ENCODE data around the gene POLR1E. TPM values are rescaled to one million over a fixed set of nuclear protein-coding genes. Genes with fewer than 3 reads are reported as not detected.

POLR1E gene
- total RNA-seq, 1 experiment from 2014 or later: 45.8 TPM

DNA sequence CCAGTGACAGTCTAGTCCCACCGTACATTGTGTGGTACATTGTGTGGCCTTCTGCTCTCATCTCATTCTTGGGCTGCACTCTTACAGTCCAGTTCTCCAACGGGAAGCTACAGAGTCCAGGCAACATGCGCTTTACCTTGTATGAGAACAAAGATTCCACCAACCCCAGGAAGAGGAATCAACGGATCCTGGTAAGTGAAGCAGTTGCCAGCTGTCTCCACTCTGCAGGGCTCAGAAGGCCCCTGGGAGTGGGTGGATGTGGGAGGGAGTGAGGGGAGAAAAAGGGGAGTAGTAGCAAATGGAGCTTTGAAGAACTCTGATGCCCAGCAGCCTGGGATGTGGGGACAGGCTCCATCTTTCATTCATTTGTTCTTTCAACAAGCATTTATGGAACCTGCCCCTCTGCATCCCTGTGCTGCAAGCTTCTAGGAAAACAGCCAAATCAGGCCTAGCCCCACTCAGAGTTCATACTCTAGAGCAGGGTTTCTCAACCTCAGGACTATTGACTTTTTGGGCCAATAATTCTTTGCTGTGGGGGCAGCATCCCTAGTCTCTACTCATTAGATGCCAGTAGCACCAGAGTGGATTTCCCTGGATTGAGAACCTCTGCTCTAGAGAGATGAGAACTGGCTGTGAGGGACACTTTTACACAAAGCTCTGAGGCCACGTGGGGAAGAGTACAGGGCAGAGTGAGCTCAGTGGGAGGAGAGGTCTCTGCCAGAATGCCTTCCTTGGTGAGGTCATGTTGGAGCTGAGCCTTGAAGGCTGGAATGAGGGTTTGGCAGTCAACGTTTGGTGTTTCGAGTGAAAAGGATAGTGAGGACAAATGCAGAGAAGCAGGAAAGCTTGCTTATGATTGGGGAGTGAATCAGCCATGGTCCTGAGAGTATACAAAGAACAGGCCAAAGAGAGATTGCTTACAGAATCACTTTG is 1.1 kb downstream of the POLR1E start:
- no peak for DNase-seq
- no peak overlapping the region for H4K5ac ChIP-seq (ENCODE audit: insufficient read length, low read depth, low read length)
- no peaks in the 10 kb centered on the region for H3K9me3 ChIP-seq (ENCODE audit: control insufficient read depth, low read depth, low read length)
- no peak overlapping the region for H2AK5ac ChIP-seq (ENCODE audit: insufficient read length, low read length)
- no peaks in the 10 kb centered on the region for H3K27me3 ChIP-seq (ENCODE audit: insufficient read depth, low read length)
- TF ChIP-seq, protein P1, sequence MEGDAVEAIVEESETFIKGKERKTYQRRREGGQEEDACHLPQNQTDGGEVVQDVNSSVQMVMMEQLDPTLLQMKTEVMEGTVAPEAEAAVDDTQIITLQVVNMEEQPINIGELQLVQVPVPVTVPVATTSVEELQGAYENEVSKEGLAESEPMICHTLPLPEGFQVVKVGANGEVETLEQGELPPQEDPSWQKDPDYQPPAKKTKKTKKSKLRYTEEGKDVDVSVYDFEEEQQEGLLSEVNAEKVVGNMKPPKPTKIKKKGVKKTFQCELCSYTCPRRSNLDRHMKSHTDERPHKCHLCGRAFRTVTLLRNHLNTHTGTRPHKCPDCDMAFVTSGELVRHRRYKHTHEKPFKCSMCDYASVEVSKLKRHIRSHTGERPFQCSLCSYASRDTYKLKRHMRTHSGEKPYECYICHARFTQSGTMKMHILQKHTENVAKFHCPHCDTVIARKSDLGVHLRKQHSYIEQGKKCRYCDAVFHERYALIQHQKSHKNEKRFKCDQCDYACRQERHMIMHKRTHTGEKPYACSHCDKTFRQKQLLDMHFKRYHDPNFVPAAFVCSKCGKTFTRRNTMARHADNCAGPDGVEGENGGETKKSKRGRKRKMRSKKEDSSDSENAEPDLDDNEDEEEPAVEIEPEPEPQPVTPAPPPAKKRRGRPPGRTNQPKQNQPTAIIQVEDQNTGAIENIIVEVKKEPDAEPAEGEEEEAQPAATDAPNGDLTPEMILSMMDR (conservative IDR thresholded peaks at IDR 0.05): no peak
- H3T11ph ChIP-seq (ENCODE audit: low read length): no peak overlapping the region
- no peak overlapping the region for H4K91ac ChIP-seq (ENCODE audit: insufficient read length, low read depth, low read length)
- no peak overlapping the region for H3K18ac ChIP-seq (ENCODE audit: insufficient read length, low read depth, low read length)
- no peak overlapping the region for H2BK20ac ChIP-seq (ENCODE audit: low read depth, low read length, poor library complexity, severe bottlenecking)
- no peaks in the 10 kb centered on the region for H3K27me3 Mint-ChIP-seq (ENCODE audit: low read depth)
- no peak overlapping the region for H2BK12ac ChIP-seq (ENCODE audit: insufficient read length, low read depth, low read length)
- H2BK120ac ChIP-seq (ENCODE audit: low read depth, low read length, poor library complexity, severe bottlenecking): no peak overlapping the region
- H3K27ac Mint-ChIP-seq: peak overlapping the region in 2 of 3 experiments; percentile 91 to 92; a peak in 4 of 7 replicates
- H3K79me2 ChIP-seq (ENCODE audit: insufficient read depth, low read length): peaks cover 11% of the 10 kb centered on the region; the same call in 1 of the 2 replicates
- peak overlapping the region; percentile 59 for H3K9ac ChIP-seq (ENCODE audit: extremely low read depth, insufficient read length, low read length)
- H3K4me3 Mint-ChIP-seq: peak overlapping the region; percentile 88 to 96
- H3K36me3 Mint-ChIP-seq (ENCODE audit: insufficient read depth in 1 of 3, low read depth in 3 of 3): peaks cover 17 to 46% (median 31%) of the 10 kb centered on the region in 3 experiments
- no peak overlapping the region for H4K8ac ChIP-seq (replicated peaks; ENCODE audit: insufficient read length, low read depth, low read length)
- H3K4me1 Mint-ChIP-seq: peaks cover 20% of the 10 kb centered on the region in 2 experiments
- peaks cover 9% of the 10 kb centered on the region for H3K23me2 ChIP-seq (ENCODE audit: insufficient read length, low read depth, low read length, poor library complexity, severe bottlenecking)
- no peak overlapping the region for H3K4ac ChIP-seq (ENCODE audit: low read depth, low read length)
- no peak overlapping the region for H3K27ac ChIP-seq (ENCODE audit: insufficient read length, low read depth, low read length)
- H3K14ac ChIP-seq (ENCODE audit: insufficient read depth, low read length): peak overlapping the region; percentile 73; the same call in 1 of the 2 replicates
- H3K79me1 ChIP-seq (ENCODE audit: insufficient read depth, low read depth, low read length, poor library complexity, severe bottlenecking): peaks cover 14% of the 10 kb centered on the region
- peak overlapping the region; percentile 98 for H3K4me2 ChIP-seq (ENCODE audit: insufficient read depth, insufficient read length, low read length)
- H4K20me1 ChIP-seq (ENCODE audit: control insufficient read depth, insufficient read depth, insufficient read length): no peaks in the 10 kb centered on the region
- H3K56ac ChIP-seq (ENCODE audit: insufficient read length, low read depth, low read length): no peak overlapping the region
- H2BK5ac ChIP-seq (ENCODE audit: insufficient read length, low read length): no peak overlapping the region
- no peak overlapping the region for H3K23ac ChIP-seq (ENCODE audit: insufficient read length, low read depth, low read length)
- peaks cover 8% of the 10 kb centered on the region for H3K4me1 ChIP-seq (ENCODE audit: insufficient read depth, low read length)
- no CpG with 5 or more reads among the region's 7 CpGs for WGBS (ENCODE audit: extremely low coverage, insufficient read length, low lambda C conversion rate)
- H3K9me3 Mint-ChIP-seq: no peaks in the 10 kb centered on the region
- no peak overlapping the region for H2BK15ac ChIP-seq (ENCODE audit: low read depth, low read length)
- no peak overlapping the region for H2AFZ ChIP-seq (ENCODE audit: low read length)
